NCI-H1694 treated with DMSO at 0.1 percent for 48 hours (cell line): ENCODE measurements around the gene DPPA2.

Experiments
- DNase-seq: peaks from one replicate; lab custom pipeline; 2025; lab: John Stamatoyannopoulos, UW

Gene DPPA2

GRCh38 chr3:109325109-109325508 is 8.8 kb upstream of the DPPA2 start:
- no peak for DNase-seq

- no peak for DNase-seq
Observed at GRCh38 chr3:109313061-109313460, 3.3 kb downstream of the DPPA2 start.

- DNase-seq, result no peak
Observed at GRCh38 chr3:109297496-109297895, 18.8 kb downstream of the DPPA2 start.

- DNase-seq, result no peak
Observed at GRCh38 chr3:109284071-109284470, 32.2 kb downstream of the DPPA2 start.

GRCh38 chr3:109278546-109278945 is 37.8 kb downstream of the DPPA2 start:
- no peak for DNase-seq

- DNase-seq, result no peak
Observed at GRCh38 chr3:109278141-109278540, 38.2 kb downstream of the DPPA2 start.

- no peak for DNase-seq
Observed at GRCh38 chr3:109275702-109276293, 40.5 kb downstream of the DPPA2 start.

- DNase-seq, result no peak
Observed at GRCh38 chr3:109270779-109271178, 45.5 kb downstream of the DPPA2 start.

- DNase-seq, result no peak
Observed at GRCh38 chr3:109269577-109270275, 46.6 kb downstream of the DPPA2 start.

GRCh38 chr3:109268181-109268580 is 48.1 kb downstream of the DPPA2 start:
- DNase-seq, result no peak

- no peak for DNase-seq
Observed at GRCh38 chr3:109265295-109265694, 51.0 kb downstream of the DPPA2 start.

GRCh38 chr3:109257269-109257668 is 59.0 kb downstream of the DPPA2 start:
- no peak for DNase-seq

GRCh38 chr3:109254770-109255169 is 61.5 kb downstream of the DPPA2 start:
- DNase-seq, result no peak

- DNase-seq, result no peak
Observed at GRCh38 chr3:109252641-109253040, 63.7 kb downstream of the DPPA2 start.
